DOHH2 (cell line): Measurements from ENCODE around the gene NSUN5.
A peak's percentile ranks its signal among the peaks of the same experiment; 100 is the strongest.
"Not testable (repeated sequence)": the region's sequence is repeated elsewhere in the genome, so short reads cannot be mapped to it uniquely, and the experiment has no call there.

ENCODE experiments used
- H3F3A ChIP-seq: fragments of 200-600 bp; sonication (generic), shearing (Covaris generic); 2 replicates; pipeline ENCODE4 v1.6.0; 2016; ENCODE audit warnings: antibody characterized with exemption, mild to moderate bottlenecking; ENCODE audit not compliant: control insufficient read depth, insufficient read depth
- H3K27ac ChIP-seq: fragments of 200-600 bp; sonication (generic); 2 replicates; pipeline ENCODE4 v1.5.1; 2014; ENCODE audit warnings: low read depth, mild to moderate bottlenecking, low read length, moderate library complexity
- H3K27me3 ChIP-seq: fragments of 200-600 bp; sonication (generic); 2 replicates; pipeline ENCODE4 v1.6.1; 2014; ENCODE audit warnings: mild to moderate bottlenecking, low read length, mixed read lengths; ENCODE audit not compliant: control insufficient read depth
- H3K36me3 ChIP-seq: fragments of 200-600 bp; sonication (generic); 2 replicates; pipeline ENCODE4 v1.6.1; 2014; ENCODE audit warnings: mild to moderate bottlenecking, low read length, moderate library complexity, mixed read lengths; ENCODE audit not compliant: control insufficient read depth
- H3K4me1 ChIP-seq: fragments of 200-600 bp; sonication (generic); 2 replicates; pipeline ENCODE4 v1.6.1; 2014; ENCODE audit warnings: mild to moderate bottlenecking, low read length, mixed read lengths; ENCODE audit not compliant: control insufficient read depth
- H3K4me2 ChIP-seq: fragments of 200-600 bp; sonication (generic); 2 replicates; pipeline ENCODE4 v1.6.0; 2014; ENCODE audit warnings: mild to moderate bottlenecking, low read length, moderate library complexity
- H3K4me3 ChIP-seq: fragments of 200-600 bp; sonication (generic); 2 replicates; pipeline ENCODE4 v1.5.1; 2014; ENCODE audit warnings: mild to moderate bottlenecking, low read length, mixed read lengths
- H3K79me2 ChIP-seq: fragments of 200-600 bp; sonication (generic); 2 replicates; pipeline ENCODE4 v1.6.1; 2014; ENCODE audit warnings: mild to moderate bottlenecking, low read length, mixed read lengths; ENCODE audit not compliant: control insufficient read depth
- H3K9me2 ChIP-seq: fragments of 200-600 bp; sonication (generic); replicated peaks from 2 replicates; pipeline ENCODE4 v1.6.1; 2014; ENCODE audit warnings: mild to moderate bottlenecking, low read length, mixed read lengths; ENCODE audit not compliant: control insufficient read depth
- H3K9me3 ChIP-seq: fragments of 200-600 bp; sonication (generic); 2 replicates; pipeline ENCODE4 v1.6.1; 2014; ENCODE audit warnings: antibody characterized with exemption, low read length, mixed read lengths; ENCODE audit not compliant: control insufficient read depth, insufficient read depth
- H4K20me1 ChIP-seq: fragments of 200-600 bp; sonication (generic); 2 replicates; pipeline ENCODE4 v1.6.0; 2014; ENCODE audit warnings: low read depth, mild to moderate bottlenecking, antibody characterized with exemption, low read length, moderate library complexity; ENCODE audit not compliant: control insufficient read depth, insufficient read depth

Gene NSUN5

GRCh38 chr7:73297235-73297634, 11.4 kb downstream of the NSUN5 start:
- H3K36me3 ChIP-seq, H4K20me1 ChIP-seq, H3K4me1 ChIP-seq, H3K4me3 ChIP-seq, H3K4me2 ChIP-seq, H3F3A ChIP-seq, H3K27ac ChIP-seq, H3K9me3 ChIP-seq, H3K9me2 ChIP-seq, H3K27me3 ChIP-seq, H3K79me2 ChIP-seq: not testable (repeated sequence)

- not testable (repeated sequence) for H3K79me2 ChIP-seq, H3K9me2 ChIP-seq, H3K27me3 ChIP-seq, H4K20me1 ChIP-seq, H3F3A ChIP-seq, H3K4me3 ChIP-seq, H3K9me3 ChIP-seq, H3K4me1 ChIP-seq, H3K36me3 ChIP-seq, H3K27ac ChIP-seq, H3K4me2 ChIP-seq
Measured at GRCh38 chr7:73277210-73277609, 31.4 kb downstream of the NSUN5 start.

GRCh38 chr7:73267813-73268212, 40.8 kb downstream of the NSUN5 start:
- H3K9me2 ChIP-seq, H3K4me1 ChIP-seq, H3K9me3 ChIP-seq, H3K79me2 ChIP-seq, H3K27ac ChIP-seq, H3K36me3 ChIP-seq, H3K27me3 ChIP-seq, H4K20me1 ChIP-seq, H3F3A ChIP-seq: not testable (repeated sequence)
- peak overlapping the region; percentile 32 for H3K4me2 ChIP-seq
- H3K4me3 ChIP-seq, result 0 out of 2 replicates have a peak overlapping the region, but pooled peaks have one; percentile 5

GRCh38 chr7:73266719-73267368, 41.8 kb downstream of the NSUN5 start:
- not testable (repeated sequence) for H3K9me3 ChIP-seq, H3K27me3 ChIP-seq

GRCh38 chr7:73262416-73262815, 46.2 kb downstream of the NSUN5 start:
- H4K20me1 ChIP-seq, H3K4me1 ChIP-seq, H3K9me2 ChIP-seq, H3F3A ChIP-seq, H3K9me3 ChIP-seq, H3K27me3 ChIP-seq, H3K4me3 ChIP-seq, H3K36me3 ChIP-seq, H3K27ac ChIP-seq, H3K79me2 ChIP-seq: not testable (repeated sequence)
- H3K4me2 ChIP-seq, result 0 out of 2 replicates have a peak overlapping the region, but pooled peaks have one; percentile 26

More at GRCh38 chr7:73266719-73267368, 41.8 kb downstream of the NSUN5 start:
- H4K20me1 ChIP-seq, H3K4me1 ChIP-seq, H3K4me3 ChIP-seq, H3F3A ChIP-seq, H3K36me3 ChIP-seq, H3K4me2 ChIP-seq, H3K27ac ChIP-seq, H3K9me2 ChIP-seq, H3K79me2 ChIP-seq: not testable (repeated sequence)
